OCI-LY1 (cell line): Measurements from ENCODE around the gene FMN1.

Experiments used
- H2AFZ ChIP-seq: fragments of 200-600 bp; sonication (generic), shearing (Covaris generic); 2 replicates; pipeline ENCODE4 v1.6.0; 2014; ENCODE audit warnings: antibody characterized with exemption, mild to moderate bottlenecking, low read length
- H3F3A ChIP-seq: fragments of 200-600 bp; sonication (generic), shearing (Covaris generic); 2 replicates; pipeline ENCODE4 v1.6.0; 2014; ENCODE audit warnings: mild to moderate bottlenecking, antibody characterized with exemption, low read length, moderate library complexity; ENCODE audit not compliant: insufficient read depth
- H3K27ac ChIP-seq: fragments of 200-600 bp; sonication (generic); 2 replicates; pipeline ENCODE4 v1.5.1; 2014; ENCODE audit warnings: low read length, mixed run types, mild to moderate bottlenecking, low read depth; ENCODE audit not compliant: poor library complexity, severe bottlenecking
- H3K27me3 ChIP-seq: fragments of 200-600 bp; sonication (generic); 2 replicates; pipeline ENCODE4 v1.6.0; 2014; ENCODE audit warnings: antibody characterized with exemption, mild to moderate bottlenecking, low read length, moderate library complexity; ENCODE audit not compliant: insufficient read depth
- H3K36me3 ChIP-seq: fragments of 200-600 bp; sonication (generic); 2 replicates; pipeline ENCODE4 v1.6.1; 2014; ENCODE audit warnings: mild to moderate bottlenecking, antibody characterized with exemption, low read length, moderate library complexity, mixed read lengths; ENCODE audit not compliant: insufficient read depth
- H3K4me1 ChIP-seq: fragments of 200-600 bp; sonication (generic); 2 replicates; pipeline ENCODE4 v1.5.1; 2014; ENCODE audit warnings: mild to moderate bottlenecking, low read length, moderate library complexity; ENCODE audit not compliant: insufficient read depth, severe bottlenecking
- H3K4me2 ChIP-seq: fragments of 200-600 bp; sonication (generic), shearing (Covaris generic); 2 replicates; pipeline ENCODE4 v1.6.1; 2014; ENCODE audit warnings: low read length
- H3K4me3 ChIP-seq: fragments of 200-600 bp; sonication (generic); 2 replicates; pipeline ENCODE4 v1.5.1; 2014; ENCODE audit warnings: low read length, low read depth, mild to moderate bottlenecking, mixed read lengths; ENCODE audit not compliant: poor library complexity, severe bottlenecking
- H3K79me2 ChIP-seq: fragments of 200-600 bp; shearing (Covaris generic); 2 replicates; pipeline ENCODE4 v1.6.1; 2016; ENCODE audit warnings: mixed run types, low read length, mixed read lengths; ENCODE audit not compliant: insufficient read depth
- H3K9ac ChIP-seq: fragments of 200-600 bp; sonication (generic), shearing (Covaris generic); 2 replicates; pipeline ENCODE4 v1.6.1; 2014; ENCODE audit warnings: mild to moderate bottlenecking, low read length, mixed read lengths
- H3K9me2 ChIP-seq: fragments of 200-600 bp; sonication (generic), shearing (Covaris generic); 2 replicates; pipeline ENCODE4 v1.6.1; 2014; ENCODE audit warnings: low read depth, mild to moderate bottlenecking, low read length, mixed read lengths
- H3K9me3 ChIP-seq: fragments of 200-600 bp; shearing (Covaris generic); 2 replicates; pipeline ENCODE4 v1.6.1; 2014; ENCODE audit warnings: low read length, mixed read lengths
- H4K20me1 ChIP-seq: fragments of 200-600 bp; sonication (generic), shearing (Covaris generic); 2 replicates; pipeline ENCODE4 v1.6.0; 2016; ENCODE audit warnings: mild to moderate bottlenecking, low read length; ENCODE audit not compliant: insufficient read depth
- EZH2 ChIP-seq: fragments of 200-600 bp; sonication (generic), shearing (Covaris generic); IDR thresholded peaks from 2 replicates; pipeline ENCODE4 v1.8.0; 2017; ENCODE audit warnings: borderline replicate concordance, mixed run types, mild to moderate bottlenecking, antibody characterized with exemption, low read length, moderate library complexity, mixed read lengths
- TF ChIP-seq, protein P1 (sequence below): fragments of 200-600 bp; sonication (generic), shearing (Covaris generic); IDR thresholded peaks from 2 replicates; pipeline ENCODE4 v1.5.1; 2017; ENCODE audit warnings: mild to moderate bottlenecking, antibody characterized with exemption, low read length, moderate library complexity, mixed read lengths

Gene FMN1

DNA sequence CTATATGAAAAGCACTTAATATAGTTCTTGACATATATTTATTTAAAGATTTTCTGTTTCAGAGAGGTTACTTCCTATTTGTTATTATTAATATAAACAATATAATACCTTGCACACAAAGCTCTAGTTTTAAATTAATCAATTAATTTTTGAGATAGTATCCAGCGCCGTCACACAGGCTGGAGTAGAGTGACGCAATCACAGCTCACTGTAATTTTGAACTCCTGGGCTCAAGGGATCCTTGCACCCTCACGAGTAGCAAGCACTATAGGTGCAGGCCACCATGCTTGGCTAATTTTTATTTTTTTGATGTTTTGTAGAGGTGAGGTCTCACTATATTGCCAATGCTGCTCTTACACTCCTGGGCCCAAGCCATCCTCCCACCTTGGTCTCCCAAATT, 267.4 kb downstream of the FMN1 start:
- no peaks in the 10 kb centered on the region for H4K20me1 ChIP-seq
- H3K36me3 ChIP-seq: no peaks in the 10 kb centered on the region

DNA sequence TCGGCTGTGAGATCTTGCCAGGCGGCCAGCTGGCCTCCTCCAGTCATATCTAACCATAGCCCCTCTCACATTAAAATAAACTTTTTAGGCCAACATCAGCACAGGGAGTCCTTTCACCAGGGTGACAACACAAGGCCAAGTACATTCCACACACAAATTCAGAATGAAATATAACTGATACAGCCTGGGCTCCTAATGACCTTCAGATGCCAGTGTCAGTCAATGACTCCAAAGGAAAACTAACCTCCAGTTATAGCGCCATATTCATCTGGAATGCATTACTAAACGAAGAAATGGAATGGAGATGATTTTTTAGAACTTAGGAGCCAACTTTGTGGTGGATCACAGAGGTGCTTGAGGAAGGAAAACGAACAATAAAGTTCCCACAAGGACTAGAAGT, 271.3 kb downstream of the FMN1 start:
- Histone ChIP-seq H3K4me2 (no peak overlapping the region), H3K27ac (no peak overlapping the region), H3K9me2 (no peaks in the 10 kb centered on the region), H3K27me3 (no peaks in the 10 kb centered on the region), H3K9me3 (no peaks in the 10 kb centered on the region), H4K20me1 (no peaks in the 10 kb centered on the region), H3F3A (no peaks in the 10 kb centered on the region), H3K79me2 (no peaks in the 10 kb centered on the region), H3K4me3 (no peak overlapping the region), H3K36me3 (no peaks in the 10 kb centered on the region), H3K9ac (no peak overlapping the region), H3K4me1 (peaks cover 3% of the 10 kb centered on the region), H2AFZ (no peak overlapping the region)
- TF ChIP-seq, protein P1, sequence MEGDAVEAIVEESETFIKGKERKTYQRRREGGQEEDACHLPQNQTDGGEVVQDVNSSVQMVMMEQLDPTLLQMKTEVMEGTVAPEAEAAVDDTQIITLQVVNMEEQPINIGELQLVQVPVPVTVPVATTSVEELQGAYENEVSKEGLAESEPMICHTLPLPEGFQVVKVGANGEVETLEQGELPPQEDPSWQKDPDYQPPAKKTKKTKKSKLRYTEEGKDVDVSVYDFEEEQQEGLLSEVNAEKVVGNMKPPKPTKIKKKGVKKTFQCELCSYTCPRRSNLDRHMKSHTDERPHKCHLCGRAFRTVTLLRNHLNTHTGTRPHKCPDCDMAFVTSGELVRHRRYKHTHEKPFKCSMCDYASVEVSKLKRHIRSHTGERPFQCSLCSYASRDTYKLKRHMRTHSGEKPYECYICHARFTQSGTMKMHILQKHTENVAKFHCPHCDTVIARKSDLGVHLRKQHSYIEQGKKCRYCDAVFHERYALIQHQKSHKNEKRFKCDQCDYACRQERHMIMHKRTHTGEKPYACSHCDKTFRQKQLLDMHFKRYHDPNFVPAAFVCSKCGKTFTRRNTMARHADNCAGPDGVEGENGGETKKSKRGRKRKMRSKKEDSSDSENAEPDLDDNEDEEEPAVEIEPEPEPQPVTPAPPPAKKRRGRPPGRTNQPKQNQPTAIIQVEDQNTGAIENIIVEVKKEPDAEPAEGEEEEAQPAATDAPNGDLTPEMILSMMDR: no peak
- TF ChIP-seq EZH2: no peak

More for the DNA sequence above, 267.4 kb downstream of the FMN1 start:
- TF ChIP-seq EZH2: no peak
- TF ChIP-seq, protein P1: no peak
- 0 out of 2 replicates have a peak, but pooled peaks cover 4% of the 10 kb centered on the region for H3K9me3 ChIP-seq
- H2AFZ ChIP-seq: no peak overlapping the region
- no peaks in the 10 kb centered on the region for H3K9me2 ChIP-seq
- no peak overlapping the region for H3K9ac ChIP-seq
- no peaks in the 10 kb centered on the region for H3K27me3 ChIP-seq
- H3F3A ChIP-seq: no peaks in the 10 kb centered on the region
- peaks cover 3% of the 10 kb centered on the region for H3K4me1 ChIP-seq
- H3K4me3 ChIP-seq: no peak overlapping the region
- H3K27ac ChIP-seq: no peak overlapping the region
- no peak overlapping the region for H3K4me2 ChIP-seq
- H3K79me2 ChIP-seq: no peaks in the 10 kb centered on the region

DNA sequence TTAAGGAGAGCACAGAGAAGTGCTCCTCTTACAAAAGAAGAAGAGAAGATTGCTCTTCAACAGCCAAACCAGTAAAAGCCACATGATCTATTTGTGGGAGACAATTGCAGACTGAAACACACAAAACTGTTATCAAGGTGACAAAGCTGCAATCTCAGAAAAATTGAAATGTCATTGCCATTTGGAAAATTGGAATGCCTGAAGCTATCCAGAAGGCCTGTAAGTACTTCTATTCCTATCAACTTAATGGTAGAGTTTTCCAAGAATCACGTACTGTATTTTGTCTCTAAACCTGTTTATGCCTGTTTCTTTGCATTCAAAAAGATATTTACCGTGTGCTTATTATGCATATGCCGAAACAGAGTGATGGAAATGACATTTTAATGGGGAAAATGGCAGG, 272.0 kb downstream of the FMN1 start:
- Histone ChIP-seq H4K20me1 (no peaks in the 10 kb centered on the region), H3K27ac (no peak overlapping the region), H3K9me3 (no peaks in the 10 kb centered on the region), H3K9ac (no peak overlapping the region), H3K4me2 (no peak overlapping the region), H3F3A (no peaks in the 10 kb centered on the region), H3K36me3 (no peaks in the 10 kb centered on the region), H3K9me2 (no peaks in the 10 kb centered on the region), H3K4me1 (peaks cover 3% of the 10 kb centered on the region), H3K4me3 (no peak overlapping the region), H3K27me3 (no peaks in the 10 kb centered on the region), H3K79me2 (no peaks in the 10 kb centered on the region), H2AFZ (no peak overlapping the region)
- TF ChIP-seq, protein P1: no peak
- TF ChIP-seq EZH2: no peak
